Cardiac muscle cell (in vitro differentiated cells and primary cell): ENCODE data around the gene TMEM98. TPM values are rescaled to one million over a fixed set of nuclear protein-coding genes. Genes with fewer than 3 reads are reported as not detected.

ENCODE experiments used
- DNase-seq, 2 donors: peaks; one replicate each; pipeline versions ENCODE4 v3.0.0 to v3.0.0-alpha.2; 2010 to 2017; ENCODE audit warnings: low read depth in 1 of 2, low spot score in 1 of 2
- H3K27ac ChIP-seq: fragments of 200-600 bp; sonication (generic); 2 replicates; pipeline ENCODE4 v1.5.1; 2016
- H3K27me3 ChIP-seq: fragments of 200-600 bp; sonication (generic); 2 replicates; pipeline ENCODE4 v1.6.0; 2016; ENCODE audit warnings: control low read depth
- H3K36me3 ChIP-seq: fragments of 200-600 bp; sonication (generic); 2 replicates; pipeline ENCODE4 v1.5.1; 2016; ENCODE audit warnings: control low read depth
- H3K4me1 ChIP-seq: fragments of 200-600 bp; sonication (generic); 2 replicates; pipeline ENCODE4 v1.8.1; 2017; ENCODE audit warnings: low read depth, mild to moderate bottlenecking, mixed run types
- H3K4me3 ChIP-seq: fragments of 200-600 bp; sonication (generic); 2 replicates; pipeline ENCODE4 v1.5.1; 2016; ENCODE audit warnings: mild to moderate bottlenecking
- H3K9me3 ChIP-seq: fragments of 200-600 bp; sonication (generic); 2 replicates; pipeline ENCODE4 v1.5.1; 2017; ENCODE audit warnings: low read depth, mild to moderate bottlenecking, control low read depth
- polyA plus RNA-seq: library from polyadenylated mRNA; unstranded; fragments of >200 nt; fragmentation: Nextera tagmentation; extraction: Ambion mirVana; gene quantifications from 2 replicates; pipeline ENCODE4 v1.2.1, GENCODE V29; 2016
- total RNA-seq: library from RNA; depleted of rRNA; stranded (reverse); fragments of >200 nt; gene quantifications from 2 replicates; pipeline ENCODE4 v1.2.3, GENCODE V29; 2016
- TF ChIP-seq, protein P1 (sequence below): IDR thresholded peaks from 2 replicates; pipeline ENCODE4 v1.5.1; 2012; ENCODE audit warnings: low read depth, mild to moderate bottlenecking, low read length

Gene TMEM98
- total and polyA plus RNA-seq, 2 experiments from 2014 or later = 166 to 217 TPM

DNA sequence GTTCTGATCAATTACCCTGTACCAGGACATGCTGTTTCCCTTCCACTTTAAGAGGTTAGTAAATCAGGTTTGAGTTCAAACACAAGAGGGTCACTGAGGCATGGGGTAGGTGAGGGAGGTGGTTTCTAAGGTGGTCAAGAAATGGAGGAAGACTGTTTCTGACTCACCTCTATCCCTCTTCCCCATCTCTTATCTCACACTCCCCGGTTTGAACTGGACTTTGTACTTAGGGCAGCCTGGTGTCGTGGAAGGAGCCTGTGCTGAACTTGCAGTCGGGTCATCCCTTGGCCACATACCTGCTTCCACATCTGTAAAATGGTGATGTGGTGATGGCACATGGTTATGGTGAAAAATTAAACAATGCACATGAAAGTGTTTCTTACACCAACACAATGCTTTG lies 17.2 kb upstream of the TMEM98 start:
- Histone ChIP-seq H3K4me1 (peaks cover 11% of the 10 kb centered on the region), H3K27ac (no peak overlapping the region), H3K27me3 (no peaks in the 10 kb centered on the region), H3K4me3 (no peak overlapping the region), H3K36me3 (no peaks in the 10 kb centered on the region), H3K9me3 (no peaks in the 10 kb centered on the region)
- DNase-seq = no peak
- TF ChIP-seq, protein P1, sequence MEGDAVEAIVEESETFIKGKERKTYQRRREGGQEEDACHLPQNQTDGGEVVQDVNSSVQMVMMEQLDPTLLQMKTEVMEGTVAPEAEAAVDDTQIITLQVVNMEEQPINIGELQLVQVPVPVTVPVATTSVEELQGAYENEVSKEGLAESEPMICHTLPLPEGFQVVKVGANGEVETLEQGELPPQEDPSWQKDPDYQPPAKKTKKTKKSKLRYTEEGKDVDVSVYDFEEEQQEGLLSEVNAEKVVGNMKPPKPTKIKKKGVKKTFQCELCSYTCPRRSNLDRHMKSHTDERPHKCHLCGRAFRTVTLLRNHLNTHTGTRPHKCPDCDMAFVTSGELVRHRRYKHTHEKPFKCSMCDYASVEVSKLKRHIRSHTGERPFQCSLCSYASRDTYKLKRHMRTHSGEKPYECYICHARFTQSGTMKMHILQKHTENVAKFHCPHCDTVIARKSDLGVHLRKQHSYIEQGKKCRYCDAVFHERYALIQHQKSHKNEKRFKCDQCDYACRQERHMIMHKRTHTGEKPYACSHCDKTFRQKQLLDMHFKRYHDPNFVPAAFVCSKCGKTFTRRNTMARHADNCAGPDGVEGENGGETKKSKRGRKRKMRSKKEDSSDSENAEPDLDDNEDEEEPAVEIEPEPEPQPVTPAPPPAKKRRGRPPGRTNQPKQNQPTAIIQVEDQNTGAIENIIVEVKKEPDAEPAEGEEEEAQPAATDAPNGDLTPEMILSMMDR = no peak

DNA sequence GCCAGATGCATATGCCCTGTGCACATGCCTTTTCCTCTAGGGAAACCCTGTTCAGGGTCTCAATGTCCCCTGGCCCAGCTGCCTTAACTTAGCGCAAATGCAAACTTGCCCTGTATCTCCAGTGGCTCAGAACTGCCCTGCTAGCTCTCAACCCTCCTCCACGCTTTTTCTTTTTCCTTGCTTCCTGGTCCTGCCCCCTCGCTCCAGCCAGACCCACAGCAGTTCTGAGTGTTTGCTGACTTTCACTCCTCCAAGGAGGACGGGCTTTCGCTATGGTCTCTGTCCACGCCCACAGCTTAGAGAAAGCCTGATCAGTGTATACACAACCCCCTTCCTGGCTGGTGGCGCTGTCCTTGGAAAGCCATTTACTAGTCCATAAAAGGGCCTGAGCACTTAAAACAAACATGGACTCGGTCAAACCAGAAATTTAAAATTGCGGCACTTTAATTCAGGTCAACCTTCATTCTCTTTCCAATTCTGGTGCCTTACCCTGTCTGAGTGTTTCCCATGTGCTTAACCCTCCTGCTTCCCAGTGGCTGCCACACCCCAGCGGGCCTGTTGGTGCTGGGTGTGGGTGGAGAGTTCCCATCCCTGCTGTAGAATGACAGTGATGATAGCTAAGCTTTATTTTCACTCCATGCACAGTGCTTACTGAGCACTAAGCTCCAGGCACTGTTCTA lies 15.6 kb upstream of the TMEM98 start:
- H3K27me3 ChIP-seq = no peaks in the 10 kb centered on the region
- no peak overlapping the region for H3K4me3 ChIP-seq
- peaks cover 11% of the 10 kb centered on the region for H3K4me1 ChIP-seq
- no peaks in the 10 kb centered on the region for H3K36me3 ChIP-seq
- H3K27ac ChIP-seq = peak overlapping the region; percentile 40
- TF ChIP-seq, protein P1 = peak; percentile 30
- DNase-seq = peak; percentile 49 to 85
- no peaks in the 10 kb centered on the region for H3K9me3 ChIP-seq

DNA sequence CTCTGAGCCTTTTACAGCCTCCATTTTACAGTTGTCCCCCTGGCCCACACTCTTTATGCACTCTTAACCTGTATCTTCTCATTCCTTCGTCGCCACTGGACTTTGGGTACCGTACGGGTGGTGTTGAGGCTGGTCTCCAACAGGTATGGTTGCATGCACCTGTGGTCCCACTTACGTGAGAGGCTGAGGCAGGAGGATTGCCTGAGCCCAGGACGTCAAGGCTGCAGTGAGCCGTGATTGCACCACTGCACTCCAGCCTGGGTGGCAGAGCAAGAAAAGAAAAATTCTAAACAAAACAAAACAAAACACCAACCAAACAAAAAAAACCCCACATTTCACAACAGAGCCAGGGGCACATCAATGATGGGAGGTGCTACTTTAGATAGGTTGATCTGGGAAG lies 14.4 kb upstream of the TMEM98 start:
- no peaks in the 10 kb centered on the region for H3K9me3 ChIP-seq
- TF ChIP-seq, protein P1 = no peak
- H3K4me3 ChIP-seq = no peak overlapping the region
- H3K36me3 ChIP-seq = no peaks in the 10 kb centered on the region
- H3K27me3 ChIP-seq = no peaks in the 10 kb centered on the region
- no peak for DNase-seq
- no peak overlapping the region for H3K27ac ChIP-seq
- H3K4me1 ChIP-seq = peaks cover 11% of the 10 kb centered on the region

DNA sequence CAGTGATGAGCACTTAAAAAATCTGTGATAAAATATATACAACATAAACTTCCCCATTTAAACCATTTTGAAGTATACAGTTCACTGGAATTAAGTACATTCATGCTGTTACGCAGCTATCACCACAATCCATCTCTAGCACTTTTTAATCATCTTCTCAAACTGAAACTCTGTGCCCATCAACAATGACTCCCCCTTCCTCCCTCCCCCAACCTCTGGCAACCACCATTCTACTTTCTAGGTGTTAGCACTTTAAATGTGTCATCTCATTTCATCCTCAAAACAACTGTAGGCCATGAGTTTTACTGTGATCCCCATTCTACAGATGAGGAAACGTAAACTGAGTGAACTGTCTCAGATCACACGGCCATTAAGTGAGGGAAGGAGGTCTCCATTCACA lies 13.8 kb upstream of the TMEM98 start:
- Histone ChIP-seq H3K27me3 (no peaks in the 10 kb centered on the region), H3K27ac (no peak overlapping the region), H3K4me1 (peaks cover 11% of the 10 kb centered on the region), H3K36me3 (no peaks in the 10 kb centered on the region), H3K9me3 (no peaks in the 10 kb centered on the region), H3K4me3 (no peak overlapping the region)
- no peak for DNase-seq
- TF ChIP-seq, protein P1 = no peak

DNA sequence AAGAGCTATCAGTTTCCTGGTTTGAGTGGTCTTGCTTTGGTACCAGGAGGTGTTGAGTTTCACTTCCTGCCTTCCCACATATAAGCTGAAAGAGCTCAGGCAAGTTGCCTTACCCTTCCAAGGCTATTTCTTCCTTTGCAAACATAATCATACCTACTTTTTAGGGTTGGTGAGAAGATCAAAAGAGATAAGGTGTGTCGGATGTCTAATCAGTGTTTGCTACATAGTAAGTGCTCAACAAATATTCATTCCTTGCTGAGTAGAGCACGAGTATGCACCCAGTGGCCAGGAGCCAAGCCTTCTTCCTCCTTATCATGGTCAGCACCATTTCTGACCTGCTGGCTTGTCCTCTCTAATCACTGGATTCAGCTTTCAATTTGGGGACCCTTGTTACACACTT lies 12.7 kb upstream of the TMEM98 start:
- no peaks in the 10 kb centered on the region for H3K9me3 ChIP-seq
- no peaks in the 10 kb centered on the region for H3K27me3 ChIP-seq
- H3K36me3 ChIP-seq = no peaks in the 10 kb centered on the region
- DNase-seq = no peak
- peaks cover 8% of the 10 kb centered on the region for H3K4me1 ChIP-seq
- TF ChIP-seq, protein P1 = no peak
- H3K4me3 ChIP-seq = no peak overlapping the region
- H3K27ac ChIP-seq = no peak overlapping the region
